Loucy (cell line): ENCODE results near the gene RUNX2.

Experiments used
- H2AFZ ChIP-seq: fragments of 200-600 bp; sonication (generic); 2 replicates; pipeline ENCODE4 v1.6.0; 2016; ENCODE audit warnings: antibody characterized with exemption, mild to moderate bottlenecking, low read length, moderate library complexity
- H3F3A ChIP-seq: fragments of 200-600 bp; 2 replicates; pipeline ENCODE4 v1.6.0; 2016; ENCODE audit warnings: antibody characterized with exemption, low read depth, mild to moderate bottlenecking
- H3K27me3 ChIP-seq: fragments of 200-600 bp; sonication (generic); 2 replicates; pipeline ENCODE4 v1.6.1; 2014; ENCODE audit warnings: low read length, mild to moderate bottlenecking; ENCODE audit not compliant: insufficient read depth, poor library complexity, severe bottlenecking
- H3K36me3 ChIP-seq: fragments of 200-600 bp; sonication (generic); 2 replicates; pipeline ENCODE4 v1.6.1; 2016; ENCODE audit warnings: low read length; ENCODE audit not compliant: insufficient read depth
- H3K4me1 ChIP-seq: fragments of 200-600 bp; sonication (generic); 2 replicates; pipeline ENCODE4 v1.5.1; 2014; ENCODE audit warnings: low read length, mild to moderate bottlenecking; ENCODE audit not compliant: insufficient read depth, poor library complexity, severe bottlenecking
- H3K4me2 ChIP-seq: fragments of 200-600 bp; sonication (generic); 2 replicates; pipeline ENCODE4 v1.6.0; 2014; ENCODE audit warnings: antibody characterized with exemption, low read length, low read depth, mild to moderate bottlenecking; ENCODE audit not compliant: poor library complexity, severe bottlenecking
- H3K4me3 ChIP-seq: fragments of 200-600 bp; sonication (generic); 2 replicates; pipeline ENCODE4 v1.5.1; 2014; ENCODE audit warnings: low read length, mild to moderate bottlenecking, mixed read lengths; ENCODE audit not compliant: poor library complexity, severe bottlenecking
- H3K79me2 ChIP-seq: fragments of 200-600 bp; sonication (generic); 2 replicates; pipeline ENCODE4 v1.6.1; 2014; ENCODE audit warnings: low read length; ENCODE audit not compliant: insufficient read depth
- H3K9ac ChIP-seq: fragments of 200-600 bp; sonication (generic); 2 replicates; pipeline ENCODE4 v1.6.0; 2014; ENCODE audit warnings: mild to moderate bottlenecking, low read depth, low read length, moderate library complexity; ENCODE audit not compliant: poor library complexity, severe bottlenecking
- H3K9me2 ChIP-seq: fragments of 200-600 bp; sonication (generic); replicated peaks from 2 replicates; pipeline ENCODE4 v1.6.1; 2016; ENCODE audit warnings: low read depth, low read length, mixed read lengths
- H3K9me3 ChIP-seq: fragments of 200-600 bp; sonication (generic); 2 replicates; pipeline ENCODE4 v1.6.1; 2014; ENCODE audit warnings: mild to moderate bottlenecking, antibody characterized with exemption, low read length, low read depth; ENCODE audit not compliant: insufficient read depth
- H4K20me1 ChIP-seq: fragments of 200-600 bp; sonication (generic); 2 replicates; pipeline ENCODE4 v1.6.0; 2014; ENCODE audit warnings: antibody characterized with exemption, low read length, mild to moderate bottlenecking; ENCODE audit not compliant: insufficient read depth, poor library complexity, severe bottlenecking
- CTCF ChIP-seq: fragments of 200-600 bp; sonication (generic); conservative IDR thresholded peaks from 2 replicates; pipeline ENCODE4 v1.5.1; 2014; ENCODE audit warnings: mild to moderate bottlenecking, antibody characterized with exemption, low read length
- EZH2phosphoT487 ChIP-seq: fragments of 200-600 bp; IDR thresholded peaks from 2 replicates; pipeline ENCODE4 v1.6.1; 2018; ENCODE audit warnings: antibody characterized with exemption, mild to moderate bottlenecking, moderate library complexity, borderline replicate concordance

Gene RUNX2

GRCh38 chr6:45589367-45589766 is 261.2 kb downstream of the RUNX2 start:
- peaks cover 27% of the 10 kb centered on the region for H3K4me1 ChIP-seq
- H3K4me2 ChIP-seq: no peak overlapping the region
- H3K9me3 ChIP-seq: no peaks in the 10 kb centered on the region
- no peaks in the 10 kb centered on the region for H3K36me3 ChIP-seq
- H4K20me1 ChIP-seq: no peaks in the 10 kb centered on the region
- H3K79me2 ChIP-seq: no peaks in the 10 kb centered on the region
- H3K9me2 ChIP-seq: no peaks in the 10 kb centered on the region
- no peaks in the 10 kb centered on the region for H3K27me3 ChIP-seq
- no peak for TF ChIP-seq CTCF
- no peak for TF ChIP-seq EZH2phosphoT487
- no peak overlapping the region for H2AFZ ChIP-seq
- H3K9ac ChIP-seq: no peak overlapping the region
- H3K4me3 ChIP-seq: no peak overlapping the region
- H3F3A ChIP-seq: no peaks in the 10 kb centered on the region

- no peak overlapping the region for H3K9ac ChIP-seq
- no peaks in the 10 kb centered on the region for H3K9me3 ChIP-seq
- TF ChIP-seq EZH2phosphoT487: no peak
- TF ChIP-seq CTCF: no peak
- H4K20me1 ChIP-seq: no peaks in the 10 kb centered on the region
- no peak overlapping the region for H2AFZ ChIP-seq
- no peaks in the 10 kb centered on the region for H3K79me2 ChIP-seq
- no peaks in the 10 kb centered on the region for H3K9me2 ChIP-seq
- H3K27me3 ChIP-seq: no peaks in the 10 kb centered on the region
- H3K4me1 ChIP-seq: peaks cover 35% of the 10 kb centered on the region
- no peak overlapping the region for H3K4me2 ChIP-seq
- no peaks in the 10 kb centered on the region for H3K36me3 ChIP-seq
- H3K4me3 ChIP-seq: no peak overlapping the region
- no peaks in the 10 kb centered on the region for H3F3A ChIP-seq
These were observed 262.1 kb downstream of the RUNX2 start for GRCh38 chr6:45590226-45590625.

- Histone ChIP-seq H2AFZ (no peak overlapping the region), H3K9ac (no peak overlapping the region), H3K4me1 (peaks cover 36% of the 10 kb centered on the region), H3K36me3 (no peaks in the 10 kb centered on the region), H3K4me3 (no peak overlapping the region), H4K20me1 (no peaks in the 10 kb centered on the region), H3K27me3 (no peaks in the 10 kb centered on the region), H3K79me2 (no peaks in the 10 kb centered on the region), H3K4me2 (no peak overlapping the region), H3K9me2 (no peaks in the 10 kb centered on the region), H3K9me3 (no peaks in the 10 kb centered on the region), H3F3A (no peaks in the 10 kb centered on the region)
- no peak for TF ChIP-seq CTCF
- no peak for TF ChIP-seq EZH2phosphoT487
These were observed 262.6 kb downstream of the RUNX2 start for GRCh38 chr6:45590696-45591184.
